ENCODE data around the gene HOXC4.

HOXC4 gene

GRCh38 chr12:54016051-54016450 lies 37.6 kb upstream of the HOXC4 start:
- DNase-seq, result no peak

- DNase-seq, result no peak
These were observed 37.1 kb upstream of the HOXC4 start for GRCh38 chr12:54016478-54016964.

GRCh38 chr12:54017027-54017788 lies 36.4 kb upstream of the HOXC4 start:
- DNase-seq, result no peak

GRCh38 chr12:54017878-54018467 lies 35.7 kb upstream of the HOXC4 start:
- no peak for DNase-seq

GRCh38 chr12:54018468-54018984 lies 35.1 kb upstream of the HOXC4 start:
- no peak for DNase-seq

GRCh38 chr12:54019091-54019811 lies 34.4 kb upstream of the HOXC4 start:
- no peak for DNase-seq

GRCh38 chr12:54019924-54020590 lies 33.6 kb upstream of the HOXC4 start:
- no peak for DNase-seq

- no peak for DNase-seq
These were observed 32.8 kb upstream of the HOXC4 start for GRCh38 chr12:54020591-54021405.

GRCh38 chr12:54021432-54022013 lies 32.1 kb upstream of the HOXC4 start:
- no peak for DNase-seq

- no peak for DNase-seq
These were observed 30.4 kb upstream of the HOXC4 start for GRCh38 chr12:54022960-54023884.

GRCh38 chr12:54024127-54024526 lies 29.5 kb upstream of the HOXC4 start:
- no peak for DNase-seq

GRCh38 chr12:54024581-54025305 lies 28.9 kb upstream of the HOXC4 start:
- DNase-seq, result no peak

GRCh38 chr12:54025499-54026405 lies 27.9 kb upstream of the HOXC4 start:
- DNase-seq, result no peak

- DNase-seq, result no peak
These were observed 26.8 kb upstream of the HOXC4 start for GRCh38 chr12:54026640-54027441.

GRCh38 chr12:54027442-54027786 lies 26.2 kb upstream of the HOXC4 start:
- DNase-seq, result no peak

GRCh38 chr12:54028314-54029201 lies 25.1 kb upstream of the HOXC4 start, which contains the start of gene HOXC6:
Gene HOXC6 (plus strand): TSS chr12:54028440. CDS start chr12:54028522, 82 bp downstream.
- no peak for DNase-seq
